ENCODE measurements around the gene MICAL2. TPM values are rescaled to one million over a fixed set of nuclear protein-coding genes. Genes with fewer than 3 reads are reported as not detected.

MICAL2 gene
- total RNA-seq, 8 experiments from 2014 or later = 0.71 to 33.6 (median 3.6) TPM

DNA sequence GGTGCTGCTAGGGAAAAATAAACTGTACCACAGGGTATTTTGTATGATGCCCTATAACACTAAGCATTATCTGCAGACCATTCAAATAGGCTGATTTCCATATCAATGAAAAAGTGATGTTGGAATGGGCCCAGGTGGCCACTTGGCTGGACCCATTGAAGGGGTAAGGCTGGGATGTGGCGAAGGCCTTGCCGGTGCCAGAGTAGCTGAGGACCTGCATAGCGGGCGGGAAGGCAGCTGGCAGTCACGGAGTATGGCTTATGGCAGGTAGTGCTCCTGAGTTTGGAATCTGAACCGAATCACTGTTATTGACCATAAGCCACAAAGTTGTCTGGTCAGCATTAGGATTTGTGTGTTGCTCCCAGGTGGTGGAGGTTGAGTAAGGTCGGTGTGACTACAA is 131.0 kb downstream of the MICAL2 start:
- WGBS, 10 experiments = 80 to 100% (median 100%) methylated on average over 1 to 4 of the region's 7 CpGs; no CpG with 5 or more reads in 4 of the 10 experiments
- in situ Hi-C loops (cut with MboI; ENCODE audit: low pct_unique_long_range_greater_than_20kb in 2 of 9, low sequenced_read_pairs in 9 of 9, unreplicated experiment in 9 of 9) = loop anchor here in 5 of 9 experiments (25.0 kb wide), 2 partner anchors 129 to 179 kb away; partner anchors contain the start of gene MICAL2 (in 1 of the 5)
- Histone ChIP-seq H3K27ac (no peak overlapping the region), H3K4me3 (no peak overlapping the region), H3K4me1 (replicated peaks in 1 of 2) (peaks cover 3 to 17% of the 10 kb centered on the region in 2 donors)
- no peak for ATAC-seq (replicated peaks in 6 of 8)

DNA sequence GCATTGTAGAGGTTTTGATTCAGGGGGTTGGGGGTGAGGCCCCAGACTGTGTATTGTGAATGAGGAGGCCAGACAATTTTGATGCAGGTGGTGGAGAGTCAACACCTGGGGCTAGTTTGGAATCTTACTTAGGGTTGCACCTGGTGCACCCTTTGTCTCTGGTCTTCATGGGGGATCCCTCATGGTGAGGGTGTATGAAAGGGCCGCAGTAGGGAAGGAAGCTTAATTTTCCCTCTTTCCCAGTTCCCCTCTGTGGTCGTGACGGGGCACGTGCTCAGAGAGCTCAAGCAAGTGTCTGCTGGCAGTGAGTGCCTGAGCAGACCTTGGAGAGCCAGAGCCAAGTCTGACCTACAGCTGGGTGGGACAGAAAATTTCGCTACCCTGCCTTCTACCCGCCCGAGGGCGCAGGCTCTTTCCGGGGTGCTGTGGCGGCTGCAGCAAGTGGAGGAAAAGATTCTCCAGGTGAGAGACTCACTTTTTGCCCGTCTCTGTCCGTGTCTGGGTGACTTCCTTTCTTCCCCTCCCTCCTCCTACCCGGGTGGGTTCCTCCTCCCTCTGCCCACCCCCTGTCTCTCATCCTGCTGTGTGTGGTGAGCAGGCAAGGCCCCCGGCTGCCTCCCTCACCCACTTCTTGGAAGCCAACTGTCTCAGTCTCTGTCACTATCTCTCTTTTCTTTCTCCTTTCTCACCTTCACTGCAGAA is 131.7 kb downstream of the MICAL2 start:
- 79 to 93% (median 80%) methylated on average over 1 to 5 of the region's 14 CpGs; no CpG with 5 or more reads in 5 of the 10 experiments for WGBS, 10 experiments
- Histone ChIP-seq H3K27ac (no peak overlapping the region), H3K4me1 (replicated peaks in 1 of 2) (peaks cover 3 to 19% of the 10 kb centered on the region in 2 donors), H3K4me3 (no peak overlapping the region)
- ATAC-seq (replicated peaks in 6 of 8) = no peak
- in situ Hi-C loops (cut with MboI; ENCODE audit: low pct_unique_long_range_greater_than_20kb in 2 of 9, low sequenced_read_pairs in 9 of 9, unreplicated experiment in 9 of 9) = loop anchor here in 5 of 9 experiments (25.0 kb wide), 2 partner anchors 130 to 180 kb away; partner anchors contain the start of gene MICAL2 (in 1 of the 5)

DNA sequence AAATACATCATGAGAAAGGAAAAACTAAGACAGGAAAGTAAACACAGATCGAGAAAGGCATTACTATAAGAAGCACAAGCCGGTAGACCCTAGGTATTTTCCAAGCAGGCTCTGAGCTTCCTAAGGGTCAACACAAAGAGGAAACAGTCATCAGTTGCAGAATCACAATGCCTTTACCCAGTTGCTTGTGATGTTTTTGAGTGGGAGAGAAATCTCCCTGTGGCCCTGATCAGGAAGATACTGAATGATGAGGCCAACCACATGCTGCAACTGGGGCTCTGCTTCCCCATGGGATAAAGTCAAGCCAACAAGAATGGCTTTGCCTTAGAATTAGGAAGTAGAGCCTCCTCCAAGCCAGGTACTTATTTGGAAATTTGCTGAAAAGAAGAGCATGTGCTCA is 132.6 kb downstream of the MICAL2 start:
- Histone ChIP-seq H3K4me1 (replicated peaks in 1 of 2) (peaks cover 3 to 19% of the 10 kb centered on the region in 2 donors), H3K27ac (no peak overlapping the region), H3K4me3 (no peak overlapping the region)
- 58 to 100% (median 88%) methylated on average over 1 to 2 of the region's 2 CpGs; no CpG with 5 or more reads in 3 of the 10 experiments for WGBS, 10 experiments
- no peak for ATAC-seq (replicated peaks in 6 of 8)
- in situ Hi-C loops (cut with MboI; ENCODE audit: low pct_unique_long_range_greater_than_20kb in 2 of 9, low sequenced_read_pairs in 9 of 9, unreplicated experiment in 9 of 9) = loop anchor here in 5 of 9 experiments (25.0 kb wide), 2 partner anchors 131 to 181 kb away; partner anchors contain the start of gene MICAL2 (in 1 of the 5)

DNA sequence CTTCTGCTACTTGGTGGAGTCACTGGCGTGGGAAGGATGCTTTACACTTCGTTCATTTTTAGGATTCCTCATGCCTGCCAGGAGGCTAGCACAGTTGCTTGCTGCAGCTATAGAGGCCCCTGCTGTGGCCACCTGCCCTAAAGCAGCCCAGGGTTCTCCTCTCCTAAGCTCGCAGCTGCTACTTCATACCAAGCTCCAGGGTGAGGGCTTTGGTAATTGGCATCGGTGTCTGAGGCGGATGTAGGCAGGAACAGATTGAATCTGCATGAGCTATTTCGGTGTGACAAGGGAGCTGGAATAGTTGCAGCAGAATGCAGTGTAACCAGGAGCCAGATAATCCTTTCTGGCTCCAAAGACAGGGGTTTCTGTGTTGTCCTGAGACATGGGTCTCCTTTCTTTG is 133.1 kb downstream of the MICAL2 start:
- Histone ChIP-seq H3K4me1 (replicated peaks in 1 of 2) (peaks cover 3 to 19% of the 10 kb centered on the region in 2 donors), H3K4me3 (no peak overlapping the region), H3K27ac (no peak overlapping the region)
- WGBS, 10 experiments = 46 to 100% (median 80%) methylated on average over 1 to 5 of the region's 6 CpGs; no CpG with 5 or more reads in 2 of the 10 experiments
- ATAC-seq (replicated peaks in 6 of 8) = no peak
- in situ Hi-C loops (cut with MboI; ENCODE audit: low pct_unique_long_range_greater_than_20kb in 2 of 9, low sequenced_read_pairs in 9 of 9, unreplicated experiment in 9 of 9) = loop anchor here in 5 of 9 experiments (25.0 kb wide), 2 partner anchors 131 to 181 kb away; partner anchors contain the start of gene MICAL2 (in 1 of the 5)

DNA sequence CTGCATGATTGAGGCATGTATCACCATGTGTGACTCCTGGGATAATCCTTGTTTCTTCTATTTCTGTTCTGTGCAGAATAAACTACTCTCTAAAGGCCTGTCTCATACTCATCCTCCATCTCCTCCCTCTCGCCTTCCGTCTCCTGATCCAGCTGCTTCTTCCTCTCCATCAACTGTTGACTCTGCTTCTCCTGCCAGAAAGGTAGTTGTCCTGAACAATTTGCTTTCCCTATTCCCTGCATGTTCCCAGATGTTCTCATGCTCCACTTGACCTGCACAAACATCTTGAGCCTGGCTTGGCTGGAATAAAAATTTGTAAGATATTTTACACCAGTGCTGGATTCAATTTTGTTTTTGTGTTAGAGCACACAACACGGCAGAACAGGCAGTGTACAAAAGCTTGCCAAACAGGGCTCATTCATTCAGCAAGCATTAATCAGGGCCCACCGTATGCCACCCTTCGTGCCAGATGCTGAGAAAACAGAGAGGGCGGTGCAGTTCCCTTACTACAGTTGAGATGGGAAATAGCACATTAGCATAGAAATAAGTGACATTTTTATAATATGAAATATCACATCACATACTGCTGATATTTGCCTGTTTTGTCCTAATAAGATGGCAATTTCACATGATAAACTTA is 133.6 kb downstream of the MICAL2 start:
- Histone ChIP-seq H3K4me3 (no peak overlapping the region), H3K4me1 (replicated peaks in 1 of 2) (peaks cover 3 to 19% of the 10 kb centered on the region in 2 donors), H3K27ac (no peak overlapping the region)
- 42 to 67% (median 49%) methylated on average over 3 to 6 of the region's 6 CpGs for WGBS, 10 experiments
- in situ Hi-C loops (cut with MboI; ENCODE audit: low pct_unique_long_range_greater_than_20kb in 2 of 9, low sequenced_read_pairs in 9 of 9, unreplicated experiment in 9 of 9) = loop anchor here in 5 of 9 experiments (25.0 kb wide), 2 partner anchors 132 to 182 kb away; partner anchors contain the start of gene MICAL2 (in 1 of the 5)
- peak in 1 of 8 experiments; percentile 36 for ATAC-seq (replicated peaks in 6 of 8)

DNA sequence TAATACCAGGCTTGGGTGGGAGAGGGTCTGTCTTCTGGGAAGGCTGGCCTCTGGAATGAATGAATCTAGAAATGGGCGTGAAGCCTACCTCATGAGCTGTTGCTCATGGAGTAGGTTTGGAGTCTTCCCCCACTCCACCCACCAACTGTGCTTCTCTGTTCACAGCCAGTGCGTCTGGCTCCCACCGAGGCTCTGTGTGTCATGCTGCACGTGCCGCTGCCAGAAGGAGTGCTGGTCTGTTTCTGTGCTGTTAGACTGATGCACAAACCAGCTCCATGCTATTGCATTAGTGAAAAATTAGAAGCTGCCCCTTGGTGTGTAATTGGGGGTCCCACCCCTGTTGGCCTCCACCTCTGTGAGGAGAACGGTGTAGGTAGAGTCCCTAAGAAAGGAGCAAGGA is 134.7 kb downstream of the MICAL2 start:
- Histone ChIP-seq H3K4me3 (no peak overlapping the region), H3K4me1 (replicated peaks in 1 of 2) (peaks cover 3 to 22% of the 10 kb centered on the region in 2 donors), H3K27ac (no peak overlapping the region)
- in situ Hi-C loops (cut with MboI; ENCODE audit: low pct_unique_long_range_greater_than_20kb in 2 of 9, low sequenced_read_pairs in 9 of 9, unreplicated experiment in 9 of 9) = loop anchor here in 5 of 9 experiments (25.0 kb wide), 2 partner anchors 133 to 183 kb away; partner anchors contain the start of gene MICAL2 (in 1 of the 5)
- ATAC-seq (replicated peaks in 6 of 8) = peak in 2 of 8 experiments; percentile 38 to 70
- 0 to 100% (median 78%) methylated on average over 1 to 5 of the region's 6 CpGs; no CpG with 5 or more reads in 4 of the 10 experiments for WGBS, 10 experiments

DNA sequence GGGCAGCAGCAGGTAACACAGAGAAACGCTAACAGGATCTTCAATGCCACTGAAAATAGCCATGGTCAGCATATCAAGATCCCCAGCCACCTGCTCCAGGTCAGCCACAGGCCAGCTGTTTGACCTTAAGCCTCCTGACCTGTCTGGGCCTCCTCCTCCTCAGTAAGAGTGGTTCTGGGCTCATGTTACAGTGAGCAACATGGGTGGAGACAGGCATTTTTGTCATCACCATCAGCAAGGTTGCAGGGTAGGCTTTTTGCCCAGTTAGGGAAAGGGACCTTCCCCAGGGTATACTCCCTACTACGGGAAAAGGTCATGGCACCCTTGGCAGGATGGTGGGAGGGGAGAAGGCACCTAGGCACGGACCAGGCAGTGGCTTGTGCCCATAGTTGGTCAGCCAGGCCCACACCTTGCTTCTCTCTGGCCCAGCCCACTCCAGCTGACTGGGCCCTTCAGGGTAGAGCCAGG is 135.2 kb downstream of the MICAL2 start:
- Histone ChIP-seq H3K27ac (no peak overlapping the region), H3K4me1 (replicated peaks in 1 of 2) (peaks cover 3 to 22% of the 10 kb centered on the region in 2 donors), H3K4me3 (no peak overlapping the region)
- WGBS, 10 experiments = 83% methylated on average over 1 of the region's 3 CpGs; no CpG with 5 or more reads in 9 of the 10 experiments
- in situ Hi-C loops (cut with MboI; ENCODE audit: low pct_unique_long_range_greater_than_20kb in 2 of 9, low sequenced_read_pairs in 9 of 9, unreplicated experiment in 9 of 9) = loop anchor here in 5 of 9 experiments (25.0 kb wide), 2 partner anchors 133 to 183 kb away; partner anchors contain the start of gene MICAL2 (in 1 of the 5)
- ATAC-seq (replicated peaks in 6 of 8) = peak in 5 of 8 experiments; percentile 21 to 82 (median 32)

DNA sequence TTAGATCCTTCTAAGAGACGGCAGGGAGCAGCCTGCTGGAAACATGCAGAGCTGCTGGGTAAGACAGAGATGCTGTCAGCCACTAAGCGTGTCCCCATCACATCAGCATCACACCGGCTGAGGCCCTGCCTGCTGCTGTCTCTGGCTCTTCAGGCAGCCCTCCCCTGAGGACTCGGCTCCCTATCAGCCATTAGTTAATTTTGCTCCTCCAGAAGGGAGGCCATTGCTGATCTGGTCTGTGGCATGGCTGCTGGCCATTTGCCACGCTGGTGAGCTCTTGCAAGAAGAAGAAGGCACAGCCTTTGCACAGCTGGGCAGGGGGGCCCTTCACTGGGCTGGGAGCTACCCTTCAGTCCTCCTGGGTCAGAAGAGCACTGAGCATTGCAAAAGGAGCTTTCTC is 135.8 kb downstream of the MICAL2 start:
- Histone ChIP-seq H3K27ac (no peak overlapping the region), H3K4me3 (no peak overlapping the region), H3K4me1 (replicated peaks in 1 of 2) (peaks cover 3 to 22% of the 10 kb centered on the region in 2 donors)
- peak in 5 of 8 experiments; percentile 59 to 84 (median 74) for ATAC-seq (replicated peaks in 6 of 8)
- WGBS, 10 experiments = 40 to 100% (median 67%) methylated on average over 1 of the region's 5 CpGs; no CpG with 5 or more reads in 7 of the 10 experiments
- in situ Hi-C loops (cut with MboI; ENCODE audit: low pct_unique_long_range_greater_than_20kb in 2 of 9, low sequenced_read_pairs in 9 of 9, unreplicated experiment in 9 of 9) = loop anchor here in 5 of 9 experiments (25.0 kb wide), 2 partner anchors 134 to 184 kb away; partner anchors contain the start of gene MICAL2 (in 1 of the 5)

DNA sequence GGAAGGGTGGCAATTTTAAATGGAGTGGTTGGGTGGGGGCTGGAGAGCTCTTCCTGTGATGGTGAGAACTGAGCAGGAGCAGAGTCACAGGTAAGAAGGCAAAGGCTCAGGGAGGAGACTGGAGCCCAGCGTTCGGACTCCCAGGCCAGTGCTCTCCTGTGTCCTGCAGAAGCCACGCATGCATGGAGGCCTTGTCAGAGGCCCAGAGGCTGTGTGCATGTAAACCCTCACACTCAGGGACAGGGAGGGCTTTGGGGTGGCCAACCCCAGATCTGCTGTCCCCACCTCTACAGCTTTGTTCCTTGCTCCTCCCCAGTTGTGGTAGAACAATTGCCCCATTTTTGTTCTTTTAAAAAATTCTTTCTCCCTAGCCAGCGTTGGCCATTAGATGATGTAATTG is 136.6 kb downstream of the MICAL2 start:
- H3K4me3 ChIP-seq = no peak overlapping the region
- ATAC-seq (replicated peaks in 6 of 8) = no peak
- H3K4me1 ChIP-seq (replicated peaks in 1 of 2) = peaks cover 7 to 22% of the 10 kb centered on the region in 2 donors
- no peak overlapping the region for H3K27ac ChIP-seq
- 71 to 100% (median 100%) methylated on average over 1 to 4 of the region's 4 CpGs; no CpG with 5 or more reads in 5 of the 10 experiments for WGBS, 10 experiments
- in situ Hi-C loops (cut with MboI; ENCODE audit: low pct_unique_long_range_greater_than_20kb in 2 of 9, low sequenced_read_pairs in 9 of 9, unreplicated experiment in 9 of 9) = loop anchor here in 5 of 9 experiments (25.0 kb wide), 2 partner anchors 135 to 185 kb away; partner anchors contain the start of gene MICAL2 (in 1 of the 5)

DNA sequence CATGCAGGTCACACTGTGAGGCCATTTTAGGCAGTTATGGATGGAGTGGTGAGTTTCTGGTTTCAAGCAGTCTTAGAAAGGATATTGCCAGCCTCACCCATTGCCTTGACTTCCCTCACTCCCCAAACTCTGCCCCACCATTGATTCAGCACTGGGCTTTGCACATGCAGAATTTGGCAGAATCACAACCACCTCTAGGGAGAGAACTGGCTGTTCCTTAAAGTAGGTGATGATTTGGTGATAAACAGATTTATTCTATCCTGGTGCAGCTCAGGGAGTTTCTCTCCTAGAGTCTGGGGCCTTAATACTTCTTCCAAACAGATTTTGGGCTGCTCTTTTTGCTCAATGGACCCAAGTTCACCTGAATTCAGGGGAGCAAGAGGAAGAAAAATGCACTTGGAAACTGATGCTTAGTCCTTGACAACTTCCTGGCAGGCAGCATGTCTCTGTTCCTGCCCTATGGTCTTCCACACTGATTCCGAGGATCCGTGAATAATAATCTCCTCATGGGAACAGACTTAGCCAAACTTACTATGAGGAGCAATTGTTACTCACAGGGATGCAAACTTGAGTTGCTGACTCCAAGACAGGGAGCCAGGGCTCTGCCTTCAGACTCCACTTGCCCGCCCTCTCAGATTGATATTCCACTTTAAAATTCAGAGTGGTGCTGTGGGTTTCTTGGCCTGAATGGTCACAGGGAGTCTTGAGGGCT is 137.3 kb downstream of the MICAL2 start:
- Histone ChIP-seq H3K4me3 (no peak overlapping the region), H3K4me1 (replicated peaks in 1 of 2) (peaks cover 7 to 22% of the 10 kb centered on the region in 2 donors), H3K27ac (no peak overlapping the region)
- 20 to 100% (median 83%) methylated on average over 1 to 2 of the region's 3 CpGs; no CpG with 5 or more reads in 3 of the 10 experiments for WGBS, 10 experiments
- in situ Hi-C loops (cut with MboI; ENCODE audit: low pct_unique_long_range_greater_than_20kb in 2 of 9, low sequenced_read_pairs in 9 of 9, unreplicated experiment in 9 of 9) = loop anchor here in 5 of 9 experiments (25.0 kb wide), 2 partner anchors 135 to 185 kb away; partner anchors contain the start of gene MICAL2 (in 1 of the 5)
- ATAC-seq (replicated peaks in 6 of 8) = no peak

DNA sequence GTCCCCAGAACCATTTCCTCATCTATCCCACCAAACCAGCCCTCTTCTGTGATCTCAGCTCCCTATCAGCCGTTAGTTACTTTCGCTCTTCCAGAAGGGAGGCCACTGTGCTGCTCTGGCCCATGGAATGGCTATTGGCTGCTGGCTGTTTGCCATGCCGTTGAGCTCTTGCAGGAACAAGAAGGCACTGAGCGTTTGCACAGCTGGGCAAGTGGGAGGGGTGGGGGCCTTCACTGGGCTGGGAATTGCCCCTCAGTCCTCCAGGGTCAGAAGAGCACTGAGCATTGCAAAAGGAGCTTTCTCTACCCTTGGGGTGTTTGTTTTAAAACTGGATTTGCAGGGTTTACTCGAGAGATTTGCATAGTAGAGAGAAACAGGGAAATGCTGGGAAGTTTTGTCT is 137.9 kb downstream of the MICAL2 start:
- in situ Hi-C loops (cut with MboI; ENCODE audit: low pct_unique_long_range_greater_than_20kb in 2 of 9, low sequenced_read_pairs in 9 of 9, unreplicated experiment in 9 of 9) = loop anchor here in 5 of 9 experiments (25.0 kb wide), 2 partner anchors 136 to 186 kb away; partner anchors contain the start of gene MICAL2 (in 1 of the 5)
- WGBS, 10 experiments = 17 to 80% (median 39%) methylated on average over 1 to 3 of the region's 5 CpGs; no CpG with 5 or more reads in 6 of the 10 experiments
- H3K4me3 ChIP-seq = no peak overlapping the region
- ATAC-seq (replicated peaks in 6 of 8) = peak in 5 of 8 experiments; percentile 40 to 89 (median 73)
- no peak overlapping the region for H3K27ac ChIP-seq
- H3K4me1 ChIP-seq (replicated peaks in 1 of 2) = peaks cover 7 to 22% of the 10 kb centered on the region in 2 donors

Data from motor neuron (in vitro differentiated cells).